ENCODE data around the gene KCNH4. TPM values are rescaled to one million over a fixed set of nuclear protein-coding genes. Genes with fewer than 3 reads are reported as not detected.

The KCNH4 gene
- total RNA-seq, 4 donors from 2014 or later: 0.47 to 0.80 TPM; not detected in 2

DNA sequence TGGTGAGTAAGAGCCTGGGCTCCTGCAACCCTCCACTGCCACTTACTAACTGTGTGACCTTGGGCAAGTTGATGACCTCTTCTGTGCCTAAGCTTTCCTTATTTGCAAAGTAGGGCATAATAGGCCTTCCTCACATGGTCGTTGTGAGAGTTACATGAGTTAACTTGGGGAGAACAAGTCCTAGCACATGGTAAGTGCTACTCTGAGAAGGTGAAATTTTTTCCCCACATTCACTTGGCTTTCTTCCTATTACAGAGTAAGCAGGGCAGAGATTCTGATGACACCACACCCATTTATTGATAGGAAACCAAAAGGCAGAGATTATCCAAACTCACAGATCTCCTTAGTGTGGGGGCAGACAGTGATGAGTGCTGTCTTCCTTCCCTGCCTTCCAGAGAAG lies 1.6 kb downstream of the KCNH4 start:
- H3K4me1 ChIP-seq: peaks cover 0 to 29% (median 21%) of the 10 kb centered on the region in 4 donors
- peaks cover 0 to 14% of the 10 kb centered on the region in 2 donors for H3K27me3 ChIP-seq
- no peaks in the 10 kb centered on the region for H3K9me3 ChIP-seq
- TF ChIP-seq POLR2A (IDR thresholded peaks at IDR 0.05): no peak
- TF ChIP-seq CTCF (IDR thresholded peaks at IDR 0.05): no peak
- H3K36me3 ChIP-seq: no peaks in the 10 kb centered on the region
- no peak overlapping the region for H3K4me3 ChIP-seq
- no peak for DNase-seq
- no peak overlapping the region for H3K27ac ChIP-seq

GRCh38 chr17:42178817-42179216 lies 2.1 kb downstream of the KCNH4 start:
- H3K4me1 ChIP-seq: peaks cover 0 to 26% (median 20%) of the 10 kb centered on the region in 4 donors
- DNase-seq: peak in 2 of 3 donors; percentile 41 to 67
- H3K27me3 ChIP-seq: peaks cover 0 to 14% of the 10 kb centered on the region in 2 donors
- H3K36me3 ChIP-seq: no peaks in the 10 kb centered on the region
- no peak for TF ChIP-seq CTCF (IDR thresholded peaks at IDR 0.05)
- no peak for TF ChIP-seq POLR2A (IDR thresholded peaks at IDR 0.05)
- H3K27ac ChIP-seq: peak overlapping the region in 1 of 4 donors; percentile 11
- H3K9me3 ChIP-seq: no peaks in the 10 kb centered on the region
- H3K4me3 ChIP-seq: no peak overlapping the region

DNA sequence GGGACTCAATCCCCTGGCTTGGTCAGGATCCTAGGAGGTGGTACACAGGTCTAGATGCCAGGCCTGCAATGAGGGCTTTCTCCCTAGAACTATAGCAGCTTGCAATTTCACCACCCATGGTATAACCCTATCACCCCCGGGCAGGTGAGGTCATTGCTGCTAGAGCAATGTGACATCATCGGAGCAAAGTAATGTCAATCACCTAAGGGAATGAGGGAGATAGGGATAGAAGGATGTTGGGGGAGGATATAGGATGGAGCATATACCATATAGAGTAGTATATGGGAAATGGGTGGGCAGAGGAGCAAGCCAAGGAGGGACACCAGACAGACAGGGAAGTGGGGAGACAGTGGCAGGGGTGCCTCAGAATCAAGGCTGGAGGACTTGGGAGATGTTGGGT lies 3.3 kb downstream of the KCNH4 start:
- Histone ChIP-seq H3K4me1 (peaks cover 0 to 25% (median 12%) of the 10 kb centered on the region in 4 donors), H3K4me3 (no peak overlapping the region), H3K27me3 (peaks cover 0 to 14% of the 10 kb centered on the region in 2 donors), H3K9me3 (no peaks in the 10 kb centered on the region), H3K27ac (no peak overlapping the region), H3K36me3 (no peaks in the 10 kb centered on the region)
- no peak for DNase-seq
- TF ChIP-seq CTCF (IDR thresholded peaks at IDR 0.05) (no peak), POLR2A (IDR thresholded peaks at IDR 0.05) (no peak)

DNA sequence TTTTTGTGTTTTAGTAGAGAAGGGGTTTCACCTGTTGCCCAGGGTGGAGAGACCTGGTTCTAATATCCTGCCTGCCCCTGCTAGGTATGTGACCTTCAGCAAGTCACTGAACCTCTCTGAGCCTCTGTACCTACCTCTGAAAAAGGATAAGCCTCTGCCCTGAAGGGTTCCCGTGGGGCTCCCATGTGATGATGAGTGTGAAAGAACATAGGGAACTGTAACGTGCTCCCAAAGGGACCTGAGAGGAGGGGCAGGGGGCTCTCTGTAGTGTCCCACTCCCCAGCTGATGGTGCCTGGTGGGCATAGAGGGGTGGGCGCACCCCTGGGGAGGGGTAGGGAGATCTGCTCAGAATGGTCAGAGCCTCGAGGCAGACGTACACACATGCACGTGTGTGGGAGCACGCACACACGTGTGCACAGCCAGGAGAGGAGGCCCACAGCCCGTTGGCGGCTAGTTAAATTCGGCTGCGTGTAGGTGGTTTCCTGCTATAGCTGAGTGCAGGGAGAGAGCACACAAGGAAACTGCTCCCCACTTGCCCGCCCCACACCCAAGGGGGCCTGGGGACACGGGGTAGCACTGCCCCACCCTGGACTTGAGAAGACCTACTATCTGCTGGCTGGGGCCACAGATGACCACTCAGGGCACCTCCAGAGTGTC lies 6.7 kb downstream of the KCNH4 start:
- TF ChIP-seq POLR2A (IDR thresholded peaks at IDR 0.05) (no peak), CTCF (IDR thresholded peaks at IDR 0.05) (no peak)
- H3K9me3 ChIP-seq: no peaks in the 10 kb centered on the region
- no peaks in the 10 kb centered on the region for H3K36me3 ChIP-seq
- no peak for DNase-seq
- peaks cover 0 to 9% (median 0%) of the 10 kb centered on the region in 4 donors for H3K4me1 ChIP-seq
- no peaks in the 10 kb centered on the region for H3K27me3 ChIP-seq
- no peak overlapping the region for H3K27ac ChIP-seq
- H3K4me3 ChIP-seq: no peak overlapping the region

GRCh38 chr17:42171831-42172230 lies 9.1 kb downstream of the KCNH4 start:
- no peaks in the 10 kb centered on the region for H3K9me3 ChIP-seq
- no peak overlapping the region for H3K27ac ChIP-seq
- no peaks in the 10 kb centered on the region for H3K27me3 ChIP-seq
- no peak for DNase-seq
- no peaks in the 10 kb centered on the region for H3K36me3 ChIP-seq
- no peaks in the 10 kb centered on the region for H3K4me1 ChIP-seq
- TF ChIP-seq POLR2A (IDR thresholded peaks at IDR 0.05): no peak
- no peak for TF ChIP-seq CTCF (IDR thresholded peaks at IDR 0.05)
- H3K4me3 ChIP-seq: no peak overlapping the region

Measured in Peyer's patch (tissue), 4 donors.